Measurements from ENCODE around the gene FAM20C.
"Not testable (repeated sequence)": the region's sequence is repeated elsewhere in the genome, so short reads cannot be mapped to it uniquely, and the experiment has no call there.

FAM20C gene

GRCh38 chr7:241513-241912 lies 49.1 kb downstream of the FAM20C start:
- intact Hi-C loops (cut with DNase I; ENCODE audit: low total_unique reads): no loop called here

GRCh38 chr7:242826-243579 lies 50.6 kb downstream of the FAM20C start:
- Histone ChIP-seq H3K36me3 (peaks cover 5 to 44% (median 19%) of the 10 kb centered on the region in 3 donors), H3K4me1 (peaks cover 0 to 15% (median 0%) of the 10 kb centered on the region in 4 donors)
- H3K27ac ChIP-seq; H3K4me3 ChIP-seq; H3K27me3 ChIP-seq; DNase-seq; intact Hi-C loops (cut with DNase I; ENCODE audit: low total_unique reads); H3K9me3 ChIP-seq: not testable (repeated sequence)

More at GRCh38 chr7:241513-241912, 49.1 kb downstream of the FAM20C start:
- peaks cover 0 to 19% (median under 1%) of the 10 kb centered on the region in 4 donors for H3K4me1 ChIP-seq
- H3K9me3 ChIP-seq: no peaks in the 10 kb centered on the region
- peaks cover 3 to 30% (median 7%) of the 10 kb centered on the region in 3 donors for H3K36me3 ChIP-seq
- no peaks in the 10 kb centered on the region for H3K27me3 ChIP-seq
- DNase-seq: no peak
- H3K27ac ChIP-seq: no peak overlapping the region
- TF ChIP-seq CTCF (IDR thresholded peaks at IDR 0.05): no peak
- H3K4me3 ChIP-seq: no peak overlapping the region

- intact Hi-C loops (cut with DNase I; ENCODE audit: low total_unique reads): not testable (repeated sequence)
These were observed 51.2 kb downstream of the FAM20C start for GRCh38 chr7:243580-243978.

GRCh38 chr7:244974-245373 lies 52.6 kb downstream of the FAM20C start:
- H3K27ac ChIP-seq: no peak overlapping the region
- no peaks in the 10 kb centered on the region for H3K9me3 ChIP-seq
- no peak for TF ChIP-seq CTCF (IDR thresholded peaks at IDR 0.05)
- intact Hi-C loops (cut with DNase I; ENCODE audit: low total_unique reads): no loop called here
- H3K4me1 ChIP-seq: peaks cover 0 to 15% (median 0%) of the 10 kb centered on the region in 4 donors
- no peak overlapping the region for H3K4me3 ChIP-seq
- no peaks in the 10 kb centered on the region for H3K27me3 ChIP-seq
- DNase-seq: no peak
- H3K36me3 ChIP-seq: peaks cover 25 to 64% (median 39%) of the 10 kb centered on the region in 3 donors

More at GRCh38 chr7:243580-243978, 51.2 kb downstream of the FAM20C start:
- H3K4me1 ChIP-seq: peaks cover 0 to 15% (median 0%) of the 10 kb centered on the region in 4 donors
- not testable (repeated sequence) for H3K4me3 ChIP-seq, H3K27ac ChIP-seq, H3K27me3 ChIP-seq, H3K9me3 ChIP-seq, DNase-seq
- H3K36me3 ChIP-seq: peaks cover 11 to 50% (median 25%) of the 10 kb centered on the region in 3 donors

- Histone ChIP-seq H3K27me3 (no peaks in the 10 kb centered on the region), H3K4me3 (no peak overlapping the region), H3K4me1 (peaks cover 0 to 11% (median 0%) of the 10 kb centered on the region in 4 donors), H3K9me3 (no peaks in the 10 kb centered on the region), H3K27ac (no peak overlapping the region), H3K36me3 (peaks cover 33 to 71% (median 46%) of the 10 kb centered on the region in 3 donors)
- no peak for TF ChIP-seq CTCF (IDR thresholded peaks at IDR 0.05)
- intact Hi-C loops (cut with DNase I; ENCODE audit: low total_unique reads): no loop called here
- DNase-seq: no peak
These were observed 53.4 kb downstream of the FAM20C start for GRCh38 chr7:245574-246295.

GRCh38 chr7:246451-246850 lies 54.1 kb downstream of the FAM20C start:
- peaks cover 39 to 78% (median 53%) of the 10 kb centered on the region in 3 donors for H3K36me3 ChIP-seq
- no peak for DNase-seq
- H3K4me3 ChIP-seq: no peak overlapping the region
- H3K27ac ChIP-seq: no peak overlapping the region
- no peaks in the 10 kb centered on the region for H3K27me3 ChIP-seq
- peaks cover 0 to 6% (median 0%) of the 10 kb centered on the region in 4 donors for H3K4me1 ChIP-seq
- no peak for TF ChIP-seq CTCF (IDR thresholded peaks at IDR 0.05)
- intact Hi-C loops (cut with DNase I; ENCODE audit: low total_unique reads): no loop called here
- no peaks in the 10 kb centered on the region for H3K9me3 ChIP-seq

Data from tibial artery (tissue), 4 donors.